GM12801 (cell line): ENCODE data around the gene AGBL4.

ENCODE experiments used
- TF ChIP-seq, protein P1 (sequence below): IDR thresholded peaks from one replicate; pipeline ENCODE4 v1.5.1; 2011; ENCODE audit warnings: control low read depth; ENCODE audit not compliant: insufficient read length; ENCODE audit errors: extremely low read depth

Gene AGBL4

DNA sequence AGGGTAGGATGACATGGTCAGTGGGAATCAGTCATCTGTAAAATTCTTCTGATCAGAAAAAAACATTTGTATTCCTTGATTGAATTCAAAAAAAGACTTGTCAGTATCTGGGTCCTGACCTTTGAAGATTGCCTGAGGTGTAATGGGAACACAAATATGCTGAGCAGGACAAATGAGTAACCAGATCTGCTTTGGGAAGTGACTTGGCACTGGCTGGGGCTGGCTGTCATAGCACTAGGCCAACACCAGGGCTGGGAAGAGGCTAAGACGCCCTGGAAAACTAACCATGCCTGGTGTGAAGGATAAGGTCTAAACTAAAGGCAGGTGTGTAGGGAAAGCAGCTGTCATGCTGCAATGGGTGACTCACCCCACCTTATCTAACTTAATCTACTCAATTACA, 794.2 kb downstream of the AGBL4 start:
- TF ChIP-seq, protein P1, sequence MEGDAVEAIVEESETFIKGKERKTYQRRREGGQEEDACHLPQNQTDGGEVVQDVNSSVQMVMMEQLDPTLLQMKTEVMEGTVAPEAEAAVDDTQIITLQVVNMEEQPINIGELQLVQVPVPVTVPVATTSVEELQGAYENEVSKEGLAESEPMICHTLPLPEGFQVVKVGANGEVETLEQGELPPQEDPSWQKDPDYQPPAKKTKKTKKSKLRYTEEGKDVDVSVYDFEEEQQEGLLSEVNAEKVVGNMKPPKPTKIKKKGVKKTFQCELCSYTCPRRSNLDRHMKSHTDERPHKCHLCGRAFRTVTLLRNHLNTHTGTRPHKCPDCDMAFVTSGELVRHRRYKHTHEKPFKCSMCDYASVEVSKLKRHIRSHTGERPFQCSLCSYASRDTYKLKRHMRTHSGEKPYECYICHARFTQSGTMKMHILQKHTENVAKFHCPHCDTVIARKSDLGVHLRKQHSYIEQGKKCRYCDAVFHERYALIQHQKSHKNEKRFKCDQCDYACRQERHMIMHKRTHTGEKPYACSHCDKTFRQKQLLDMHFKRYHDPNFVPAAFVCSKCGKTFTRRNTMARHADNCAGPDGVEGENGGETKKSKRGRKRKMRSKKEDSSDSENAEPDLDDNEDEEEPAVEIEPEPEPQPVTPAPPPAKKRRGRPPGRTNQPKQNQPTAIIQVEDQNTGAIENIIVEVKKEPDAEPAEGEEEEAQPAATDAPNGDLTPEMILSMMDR = no peak

DNA sequence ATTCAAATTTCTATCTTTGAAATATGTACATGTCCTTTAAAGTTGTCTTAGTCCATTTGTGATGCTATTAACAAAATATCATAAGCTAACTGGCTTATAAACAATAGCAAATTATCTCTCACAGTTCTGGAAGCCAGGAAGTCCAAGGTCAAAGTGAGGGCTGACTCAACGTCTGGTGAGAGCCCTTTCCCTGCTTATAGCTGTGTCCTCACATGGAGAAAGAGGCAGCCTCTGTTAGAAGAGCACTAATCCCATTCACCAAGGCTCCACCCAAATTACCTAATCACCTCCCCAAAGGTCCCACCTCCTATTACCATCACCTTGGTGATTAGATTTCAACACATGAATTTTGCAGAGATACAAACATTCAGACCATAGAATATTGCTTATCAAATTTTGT, 797.0 kb downstream of the AGBL4 start:
- TF ChIP-seq, protein P1 = no peak

DNA sequence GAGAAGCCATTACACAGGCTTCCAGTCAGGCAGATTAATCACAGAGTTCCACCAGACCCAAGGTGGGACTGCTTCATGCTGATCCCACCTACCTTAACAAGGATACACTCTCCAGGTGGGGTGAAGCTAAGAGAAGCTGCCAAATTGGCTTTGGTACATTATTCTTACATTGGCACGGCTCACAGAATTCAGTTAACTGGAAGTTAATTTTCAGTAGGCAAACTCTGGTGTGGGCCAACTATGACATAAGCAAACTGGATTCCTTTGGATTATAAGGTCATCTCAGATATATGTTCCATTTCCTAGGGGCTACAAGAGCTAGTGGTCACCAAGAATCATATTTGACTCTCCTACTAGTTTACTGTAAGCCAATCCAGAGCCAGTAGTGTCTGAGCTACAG, 798.3 kb downstream of the AGBL4 start:
- TF ChIP-seq, protein P1 = no peak

DNA sequence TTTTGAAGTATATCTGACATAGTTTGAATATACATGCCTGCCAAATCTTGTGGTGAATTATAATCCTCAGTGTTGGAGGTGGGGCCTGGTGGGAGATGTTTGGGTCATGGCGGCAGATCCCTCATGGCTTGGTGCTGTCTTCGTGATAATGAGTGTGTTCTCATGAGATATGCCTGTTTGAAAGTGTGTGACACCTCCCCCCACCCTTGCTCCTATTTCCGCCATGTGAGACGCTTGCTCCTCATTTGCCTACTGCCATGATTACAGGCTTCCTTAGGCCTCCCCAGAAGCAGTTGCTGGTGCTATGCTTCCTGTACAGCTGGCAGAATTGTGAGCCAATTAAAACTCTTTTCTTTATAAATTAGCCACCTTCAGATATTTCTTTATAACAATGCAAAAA, 810.5 kb downstream of the AGBL4 start:
- TF ChIP-seq, protein P1 = no peak

DNA sequence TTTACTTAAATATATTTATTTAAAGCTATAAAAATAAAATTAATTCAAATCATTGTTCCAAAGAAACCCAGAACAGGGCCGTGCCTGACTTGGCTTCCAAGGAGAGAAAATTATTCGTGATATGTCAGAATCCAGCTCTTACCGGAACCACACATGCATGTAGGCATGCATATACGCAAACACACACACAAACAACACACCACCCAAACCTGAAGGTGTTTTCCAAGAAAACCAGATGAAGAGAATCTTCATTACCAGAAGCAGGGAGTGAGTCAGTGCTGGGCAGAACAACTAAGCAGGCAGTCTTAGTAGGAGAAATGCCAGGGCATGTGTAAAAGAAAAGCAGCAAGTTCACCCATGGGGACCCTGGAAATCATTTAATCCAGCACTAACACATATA, 815.0 kb downstream of the AGBL4 start:
- TF ChIP-seq, protein P1 = no peak

DNA sequence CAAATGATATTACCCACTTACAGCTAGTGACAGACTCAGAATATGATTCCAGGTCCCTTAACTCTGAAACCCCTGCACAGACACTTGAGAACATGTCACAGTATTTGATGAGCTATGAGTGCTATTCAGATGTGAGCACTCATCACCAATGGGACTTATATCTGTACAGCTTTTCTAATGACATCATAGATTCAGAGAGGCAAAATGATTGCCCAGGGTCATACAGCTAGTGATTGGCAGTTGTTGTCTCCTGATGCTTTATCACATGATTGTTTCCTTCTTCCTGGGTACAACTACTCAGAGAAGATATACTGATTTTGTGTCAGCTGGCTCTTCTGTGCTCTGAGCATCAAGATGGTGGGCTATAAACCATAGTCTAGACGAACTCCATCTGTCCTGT, 819.0 kb downstream of the AGBL4 start:
- TF ChIP-seq, protein P1 = no peak

DNA sequence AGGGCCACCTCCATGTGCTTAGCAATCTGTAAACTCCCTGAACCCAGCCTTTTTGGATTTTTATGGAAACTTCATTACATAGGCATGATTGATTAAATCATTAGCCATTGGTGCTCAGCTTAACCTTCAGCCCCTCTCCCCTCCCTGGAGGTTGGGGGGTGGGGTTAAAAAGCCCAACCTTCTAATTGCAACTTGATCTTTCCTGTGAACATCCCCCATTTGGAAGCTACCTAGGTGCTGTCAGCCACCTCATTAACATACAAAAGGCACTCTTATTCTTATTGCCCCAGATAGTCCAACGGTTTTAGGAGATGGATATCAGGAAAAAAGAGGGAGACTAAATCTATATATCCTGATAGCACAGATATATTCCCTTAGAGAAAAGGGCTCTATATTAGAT, 823.0 kb downstream of the AGBL4 start:
- TF ChIP-seq, protein P1 = no peak

DNA sequence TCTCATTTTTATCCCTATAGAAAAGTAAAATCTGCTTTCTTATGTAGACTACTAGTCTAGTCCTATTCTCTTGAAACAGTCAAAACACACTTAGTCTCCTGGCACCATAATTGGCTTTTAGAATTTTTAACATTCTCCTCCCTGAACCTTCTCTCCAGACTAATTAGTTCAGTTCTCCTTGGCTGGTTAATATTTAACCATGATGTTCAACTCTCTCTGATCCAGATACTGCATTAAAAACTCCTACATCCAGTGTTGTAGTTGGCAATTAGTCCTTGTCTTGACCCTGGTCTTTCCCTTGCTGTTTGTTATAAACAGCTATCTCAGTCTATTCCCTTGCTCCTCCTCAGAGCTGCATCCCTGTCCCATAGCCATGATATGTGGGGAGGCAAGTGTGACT, 824.2 kb downstream of the AGBL4 start:
- TF ChIP-seq, protein P1 = no peak
